Kidney tubule cell (primary cell): ENCODE measurements around the gene MAP1B.

ENCODE experiments used
- DNase-seq: peaks from one replicate; pipeline ENCODE4 v3.0.0-alpha.2; 2018; ENCODE audit warnings: low spot score

Gene MAP1B

DNA sequence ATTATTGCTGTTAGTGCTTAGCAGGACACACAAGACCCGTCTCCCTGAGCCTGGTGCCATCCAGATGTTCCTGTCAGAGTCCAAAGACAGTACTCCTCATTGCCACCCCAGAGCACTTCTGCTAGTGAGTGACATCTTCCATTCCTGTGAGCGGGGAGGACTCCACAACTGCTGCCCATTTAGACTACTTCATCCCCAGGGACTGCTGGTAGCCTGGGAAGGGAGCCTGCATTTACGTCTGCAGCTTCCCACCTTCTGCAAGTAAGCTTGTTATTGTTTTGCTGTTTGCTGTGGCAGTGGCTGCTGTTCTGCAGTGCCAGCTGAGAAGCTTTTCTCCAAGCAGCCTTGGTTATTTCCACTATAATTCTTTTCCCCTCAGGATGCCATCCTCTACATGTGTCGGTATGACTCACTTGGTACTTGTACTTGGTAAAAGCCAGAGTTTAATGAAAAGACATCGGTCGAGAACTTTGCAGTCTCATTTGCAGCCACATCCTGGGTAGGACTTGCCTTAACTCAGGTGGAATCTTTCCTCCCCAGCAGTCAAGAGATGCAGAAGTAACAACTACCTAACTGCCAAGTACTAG, 10.6 kb upstream of the MAP1B start:
- DNase-seq = no peak

DNA sequence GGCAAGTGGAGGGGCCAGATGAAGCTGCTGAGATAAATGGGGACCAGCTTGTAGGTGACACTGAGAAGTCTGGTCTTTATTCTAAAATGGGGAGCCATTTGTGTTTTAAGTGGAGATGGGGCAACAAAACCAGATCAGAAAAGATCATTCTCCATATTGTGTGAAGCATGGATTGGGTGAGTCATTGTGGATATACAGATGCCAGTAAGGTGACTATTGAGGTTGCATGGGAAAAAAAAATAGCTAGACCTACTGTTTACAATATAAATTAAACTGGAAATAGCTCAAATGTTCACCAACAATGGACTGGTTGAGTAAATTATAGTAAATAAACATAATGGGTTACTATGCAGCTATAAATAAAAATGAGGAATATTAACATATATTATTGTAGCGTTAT, 5.4 kb upstream of the MAP1B start:
- peak; percentile 16 for DNase-seq

DNA sequence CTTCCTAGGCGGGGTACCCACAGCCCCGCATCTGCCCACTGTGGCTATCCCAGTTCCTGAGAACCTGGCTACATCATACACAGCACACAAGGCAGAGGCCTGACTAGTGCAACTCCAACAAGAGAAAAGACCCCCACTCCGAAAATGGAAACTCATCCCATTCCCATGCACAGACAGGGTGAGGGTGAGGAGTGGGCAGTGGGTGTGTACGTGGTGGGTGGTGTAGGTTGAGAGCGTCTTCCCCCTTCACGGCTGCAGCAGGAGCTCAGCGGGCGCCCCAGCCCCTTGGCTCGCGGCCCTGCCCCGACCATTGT, 501 bp upstream of the MAP1B start:
- no peak for DNase-seq

DNA sequence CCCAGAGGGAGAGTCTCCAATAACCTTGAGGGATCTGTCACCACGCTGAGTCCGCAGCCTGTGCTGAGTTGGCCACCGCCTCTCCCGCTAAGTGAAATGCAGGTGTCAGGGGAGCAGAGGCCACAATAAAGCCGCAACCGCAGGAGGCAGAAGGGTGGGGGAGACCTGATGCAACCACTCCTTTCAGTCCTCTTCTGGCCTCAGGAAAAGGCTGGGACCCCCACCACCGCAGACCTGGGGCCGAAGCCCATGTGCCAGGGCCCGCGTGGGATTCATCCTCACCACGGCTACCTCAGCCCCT, 576 bp downstream of the MAP1B start:
- peak; percentile 55 for DNase-seq

DNA sequence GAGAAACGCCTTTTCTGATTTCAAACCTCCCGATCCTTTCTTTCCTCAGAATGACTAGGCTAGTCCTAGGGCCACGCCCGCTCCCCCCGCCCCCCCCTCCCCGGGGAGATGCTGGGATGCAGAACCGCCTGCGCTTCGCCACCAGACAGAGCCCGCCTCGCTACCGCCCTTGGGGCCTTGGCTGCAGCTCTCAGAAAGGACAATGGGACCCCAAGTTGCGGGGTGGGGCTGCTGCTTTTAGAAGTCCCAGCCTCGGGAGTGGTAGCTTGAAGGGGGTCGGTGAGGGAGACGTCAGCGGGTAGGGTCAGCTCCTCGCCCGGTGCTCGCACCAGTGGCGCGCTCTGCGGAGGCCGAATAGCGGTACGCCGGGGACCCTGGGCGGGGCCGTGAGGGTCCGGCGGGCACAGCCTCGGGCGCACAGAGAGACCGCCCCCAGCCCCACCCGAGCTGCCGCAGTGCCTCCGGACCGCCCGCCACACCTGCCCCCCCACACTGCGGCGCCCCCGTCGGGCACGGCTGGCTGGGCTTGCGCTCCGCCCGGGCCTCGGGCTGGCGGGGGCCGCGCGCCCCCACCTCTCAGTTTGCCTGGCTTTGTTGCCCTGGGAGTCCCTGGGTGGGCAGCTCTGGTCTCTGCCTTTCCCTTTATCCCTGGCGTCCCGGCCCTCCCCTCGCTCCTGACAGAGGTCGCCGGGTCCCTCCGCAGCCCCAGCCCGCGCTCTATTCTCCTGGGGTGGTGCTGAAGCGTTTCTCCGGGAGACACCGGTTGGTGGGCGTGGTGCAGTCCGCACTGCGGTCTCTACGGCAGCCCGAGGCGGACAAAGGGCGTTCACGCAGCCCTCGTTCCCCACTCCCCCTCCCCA, 1.2 kb downstream of the MAP1B start:
- DNase-seq = peak; percentile 62

DNA sequence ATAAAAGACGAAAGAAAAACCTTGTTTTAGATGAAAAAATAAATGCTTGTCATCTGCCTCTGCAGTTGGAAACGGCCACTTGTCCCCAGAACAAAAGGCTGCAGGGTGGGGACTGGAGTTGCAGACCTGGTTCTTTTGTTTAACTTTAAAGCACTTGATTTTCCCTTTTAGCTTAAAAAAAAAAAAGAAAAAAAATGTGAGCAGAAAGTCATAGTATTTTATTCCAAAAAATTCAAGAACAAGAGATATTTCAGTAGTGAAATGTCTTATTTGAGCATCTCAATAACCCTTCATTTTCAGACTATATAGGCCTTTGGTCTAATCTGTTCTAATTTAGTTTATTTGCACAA, 1.8 kb downstream of the MAP1B start:
- no peak for DNase-seq

DNA sequence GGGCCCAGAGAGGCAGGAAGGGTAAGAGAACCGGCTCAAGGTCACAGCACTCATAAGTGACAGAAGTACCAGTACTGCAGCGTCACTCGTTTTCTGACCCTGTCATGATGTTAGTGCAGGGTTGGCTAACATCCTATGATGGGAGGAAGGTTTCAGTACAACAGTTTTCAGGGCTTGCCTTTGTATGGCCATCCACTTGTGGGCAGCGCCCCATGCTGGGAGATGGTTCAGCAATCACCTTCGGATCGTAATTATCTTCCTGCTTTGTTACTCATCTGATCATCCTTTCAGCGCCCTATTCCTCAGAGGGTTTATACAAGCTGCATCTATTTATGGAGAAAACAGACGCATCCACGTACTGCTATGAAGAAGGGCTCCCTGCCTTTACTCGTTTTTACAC, 2.4 kb downstream of the MAP1B start:
- DNase-seq = peak; percentile 6

DNA sequence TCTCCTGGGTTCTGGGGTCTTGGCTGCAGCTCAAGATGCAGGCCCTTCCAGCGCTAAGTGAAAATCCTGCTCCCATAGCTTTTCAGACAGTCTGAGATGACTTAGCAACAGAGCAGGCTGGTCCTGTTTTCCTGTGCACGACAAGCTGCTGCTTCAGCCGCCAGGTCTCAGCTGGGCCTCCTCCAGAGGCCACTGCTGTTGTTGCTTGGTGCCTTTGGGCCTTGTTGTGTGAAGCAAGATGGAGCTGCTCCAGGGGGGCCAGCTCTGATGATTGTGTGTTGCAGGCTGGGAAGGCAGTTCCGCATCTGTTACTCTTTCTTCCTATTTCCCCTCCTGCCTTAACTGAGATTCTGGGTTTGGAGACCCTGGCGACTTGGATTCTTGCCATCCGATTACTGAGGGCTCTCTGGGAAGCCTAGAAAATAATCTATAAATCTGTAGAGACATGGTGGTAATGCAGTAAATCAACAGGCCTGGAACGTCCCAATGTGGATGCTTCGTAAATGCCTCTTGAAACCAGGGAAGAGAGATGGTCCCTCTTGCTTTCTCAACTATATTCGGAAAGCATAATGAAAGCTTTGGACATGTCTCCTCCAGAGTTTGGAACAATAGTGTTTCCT, 3.2 kb downstream of the MAP1B start:
- no peak for DNase-seq

DNA sequence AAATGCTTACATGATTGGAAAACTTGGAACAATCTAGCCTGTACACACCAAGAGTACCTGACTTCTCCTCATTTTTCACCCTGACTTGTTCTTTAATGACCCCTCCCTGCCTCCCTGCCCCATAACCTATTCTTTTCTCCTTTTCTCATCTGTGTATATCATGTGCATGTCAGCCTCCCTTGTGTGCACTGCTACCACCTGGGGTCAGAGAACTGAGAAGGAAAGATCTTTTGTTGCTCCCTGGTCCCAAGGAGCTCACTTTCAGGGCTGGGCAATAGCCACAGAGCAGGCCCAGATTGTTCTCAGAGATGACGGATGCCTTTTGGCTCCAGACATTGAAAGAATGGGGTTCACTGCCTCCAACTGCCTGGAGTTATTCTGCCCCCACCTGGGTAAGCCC, 5.1 kb downstream of the MAP1B start:
- DNase-seq = no peak

DNA sequence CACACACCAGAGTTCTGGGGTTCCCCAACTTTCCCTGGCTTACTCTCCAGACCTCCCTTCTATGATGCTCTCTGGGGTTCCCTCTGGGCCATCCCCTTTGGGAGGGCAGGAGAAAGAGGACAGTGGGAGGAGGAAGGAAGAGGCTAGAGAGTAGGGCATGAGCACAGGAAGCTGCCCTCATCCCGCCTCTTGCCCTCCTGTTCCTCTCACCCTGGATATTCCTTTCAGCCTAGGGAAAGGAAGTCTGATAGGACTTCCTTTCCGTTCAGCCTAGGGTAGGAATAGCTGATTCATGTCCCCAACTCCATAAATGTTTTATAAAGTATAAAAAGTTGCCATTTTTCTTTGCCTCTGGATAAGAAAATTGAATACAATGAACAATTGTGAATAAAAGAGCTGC, 7.4 kb downstream of the MAP1B start:
- DNase-seq = no peak

DNA sequence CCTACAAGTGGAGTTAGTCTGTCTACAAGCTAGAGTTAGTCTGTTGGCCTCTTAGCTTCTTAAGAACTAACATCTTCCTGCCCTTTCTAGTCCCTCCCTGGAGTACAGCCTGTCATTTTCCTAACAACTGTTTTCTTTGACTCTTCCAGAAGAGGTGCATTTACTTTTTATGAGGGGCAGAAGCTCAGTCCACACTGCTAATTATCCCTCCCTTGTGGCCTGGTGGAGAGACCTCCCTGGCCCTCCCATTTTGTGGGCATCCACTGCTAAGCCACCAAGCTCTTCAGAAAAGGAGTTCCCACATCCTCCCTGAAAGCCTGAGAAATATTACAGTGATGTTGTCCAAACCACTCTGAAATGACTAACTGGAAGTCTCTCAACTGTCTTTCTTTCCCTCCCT, 8.0 kb downstream of the MAP1B start:
- DNase-seq = no peak

DNA sequence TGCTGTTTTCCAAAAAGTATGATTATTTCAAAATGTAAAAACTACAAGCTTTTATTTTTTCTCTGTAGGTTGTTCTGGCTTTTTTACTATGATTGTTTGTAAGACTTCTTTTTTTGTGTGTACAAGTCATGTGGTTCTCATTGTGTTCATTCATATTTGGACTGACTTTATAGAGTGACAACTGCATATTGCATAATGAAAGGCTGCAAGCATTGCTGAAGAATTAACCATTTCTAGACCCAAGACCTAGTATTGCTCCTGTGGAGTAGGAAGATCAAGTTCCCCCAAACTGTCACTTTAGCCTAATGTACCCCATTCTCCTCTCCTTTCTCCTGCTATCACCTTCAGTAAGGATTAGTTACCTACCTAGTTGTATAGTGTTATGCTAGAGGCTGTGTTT, 10.0 kb downstream of the MAP1B start:
- no peak for DNase-seq

DNA sequence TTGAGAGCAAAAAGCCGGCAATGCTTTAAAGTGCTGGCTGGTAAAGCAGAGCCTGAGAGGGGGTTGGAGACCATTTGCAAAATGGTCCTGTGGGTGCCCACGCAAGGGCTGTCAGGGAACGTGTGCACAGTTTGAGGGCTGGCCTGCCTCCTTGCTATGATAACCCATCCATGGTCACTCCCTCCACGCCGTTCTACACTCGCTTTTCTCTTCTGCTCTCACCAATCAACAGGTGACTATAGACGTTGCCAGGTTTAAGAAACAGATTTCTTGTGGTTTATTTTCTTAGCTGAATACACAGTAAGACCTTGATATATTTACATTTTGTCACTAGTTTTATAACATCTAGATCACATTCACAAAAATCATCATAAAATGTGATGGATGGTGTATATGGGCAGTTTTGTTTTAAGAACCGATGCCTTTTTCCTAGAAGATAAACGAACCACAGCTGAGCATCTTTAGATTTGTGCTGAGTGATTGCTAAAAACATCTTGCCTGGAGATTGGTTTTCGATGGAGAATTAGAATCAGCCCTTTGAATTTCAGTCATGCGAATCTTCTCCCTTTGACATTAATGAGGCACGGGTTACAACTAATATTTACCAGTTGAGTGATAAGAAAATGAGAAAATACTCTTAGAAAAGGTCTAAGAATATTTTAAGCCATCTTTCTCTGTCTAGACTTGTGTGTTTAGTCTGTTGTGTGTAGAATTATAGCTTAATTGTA, 13.9 kb downstream of the MAP1B start:
- DNase-seq = no peak

DNA sequence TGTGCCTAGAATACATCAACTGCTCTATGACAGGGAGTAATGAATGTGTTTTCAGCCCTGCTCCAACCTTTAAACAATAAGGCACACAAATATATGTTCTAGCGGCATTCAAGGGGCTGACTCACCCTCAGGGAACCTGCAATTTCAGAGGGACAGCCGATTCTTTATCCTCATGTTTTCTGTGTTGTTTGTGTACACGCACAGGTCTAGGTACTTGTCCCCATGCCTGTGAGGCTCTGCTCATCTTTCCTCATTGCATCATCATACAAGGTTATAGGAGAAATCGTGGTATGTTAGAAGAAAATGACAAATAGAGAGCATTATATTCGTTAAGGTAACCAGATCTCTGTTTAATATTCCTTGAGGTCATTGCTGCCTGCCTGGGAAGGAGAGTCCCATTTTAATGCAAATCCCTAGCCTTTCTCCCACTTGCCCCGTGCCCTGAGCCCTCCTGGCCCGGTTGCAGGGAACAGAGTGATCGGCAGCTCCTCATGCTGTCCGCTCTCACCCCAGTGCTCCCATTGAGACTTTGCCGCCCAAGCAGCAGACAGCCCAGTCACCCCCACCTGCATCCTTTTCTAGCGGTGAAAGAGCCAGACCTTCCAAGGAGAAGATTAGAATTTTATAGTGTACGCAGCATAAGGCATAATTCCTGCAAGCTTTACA, 14.6 kb downstream of the MAP1B start:
- no peak for DNase-seq

DNA sequence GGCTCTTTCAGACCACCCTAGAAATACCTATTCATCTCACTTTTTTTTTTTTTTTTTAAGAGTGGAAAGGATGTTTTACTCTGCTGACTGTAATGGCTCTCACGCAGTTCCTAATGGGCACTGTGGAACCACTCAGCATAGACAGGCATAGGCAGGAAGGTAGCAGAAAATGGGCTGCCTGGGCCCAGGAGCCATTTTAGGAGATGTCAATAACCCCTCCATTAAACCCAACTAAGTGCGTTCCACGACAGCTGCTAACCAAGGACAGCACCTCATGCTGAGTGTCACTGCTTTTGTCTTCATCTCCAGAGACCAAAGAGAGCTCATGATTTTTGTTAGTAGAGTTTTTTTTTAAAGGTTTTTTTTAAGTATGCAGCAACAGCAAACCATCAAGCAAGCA, 15.3 kb downstream of the MAP1B start:
- no peak for DNase-seq

DNA sequence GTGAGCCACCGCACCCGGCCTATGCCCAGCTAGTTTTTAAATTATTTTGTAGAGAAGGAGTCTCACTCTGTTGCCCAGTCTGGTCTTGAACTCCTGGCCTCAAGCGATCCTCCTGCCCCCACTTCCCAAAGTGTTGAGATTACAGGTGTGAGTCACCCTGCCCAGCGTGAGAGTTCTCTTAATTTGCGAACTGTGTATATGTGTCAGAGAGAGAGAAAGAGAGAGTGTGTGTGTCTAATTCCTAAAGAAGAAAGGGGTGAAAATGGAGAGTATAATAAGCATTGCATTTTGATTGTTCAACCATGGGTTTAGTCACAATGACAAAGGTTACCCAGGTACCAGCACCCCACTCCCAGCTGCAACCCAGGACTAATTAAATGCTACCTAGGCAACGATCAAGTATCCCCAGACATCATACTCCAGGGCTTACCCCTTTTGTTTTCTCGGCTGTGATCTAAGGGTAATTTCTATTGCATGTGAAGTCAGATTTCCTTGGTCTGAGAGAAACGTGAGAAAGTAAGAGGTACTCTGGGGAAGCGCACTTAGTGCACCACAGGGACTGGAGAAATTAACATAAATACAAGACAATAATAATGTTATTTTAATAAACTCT, 16.6 kb downstream of the MAP1B start:
- DNase-seq = no peak

DNA sequence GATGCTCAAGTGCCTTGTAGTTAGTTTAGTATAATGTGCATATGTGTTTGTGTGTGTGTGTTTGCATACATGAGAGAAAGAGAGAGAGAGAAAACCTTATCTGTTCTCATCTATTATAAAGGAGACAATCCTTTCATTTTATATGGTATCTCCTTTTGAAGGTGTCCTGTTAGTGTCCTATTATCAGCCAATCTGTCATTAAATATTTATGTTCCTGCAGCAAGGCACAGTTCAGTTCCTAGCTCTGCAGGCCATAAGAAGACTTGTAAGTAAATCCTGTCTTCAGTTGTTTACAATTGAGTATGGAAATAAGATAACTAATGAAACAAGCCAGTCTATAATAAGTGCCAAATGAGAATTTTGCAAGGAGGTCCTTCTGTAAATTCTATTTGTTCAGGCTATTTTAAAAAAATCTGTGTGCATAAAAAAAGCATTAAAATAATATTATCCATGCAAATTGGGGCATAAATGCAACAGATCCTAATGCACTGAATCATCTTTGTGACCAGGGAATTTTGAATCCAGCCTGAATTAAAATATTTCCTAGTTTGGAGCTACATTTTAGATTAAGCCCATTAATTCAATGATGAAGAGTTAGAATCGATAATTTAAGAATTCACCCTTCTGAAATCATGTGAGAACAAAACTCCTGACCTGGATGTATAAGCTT, 18.1 kb downstream of the MAP1B start:
- DNase-seq = no peak

DNA sequence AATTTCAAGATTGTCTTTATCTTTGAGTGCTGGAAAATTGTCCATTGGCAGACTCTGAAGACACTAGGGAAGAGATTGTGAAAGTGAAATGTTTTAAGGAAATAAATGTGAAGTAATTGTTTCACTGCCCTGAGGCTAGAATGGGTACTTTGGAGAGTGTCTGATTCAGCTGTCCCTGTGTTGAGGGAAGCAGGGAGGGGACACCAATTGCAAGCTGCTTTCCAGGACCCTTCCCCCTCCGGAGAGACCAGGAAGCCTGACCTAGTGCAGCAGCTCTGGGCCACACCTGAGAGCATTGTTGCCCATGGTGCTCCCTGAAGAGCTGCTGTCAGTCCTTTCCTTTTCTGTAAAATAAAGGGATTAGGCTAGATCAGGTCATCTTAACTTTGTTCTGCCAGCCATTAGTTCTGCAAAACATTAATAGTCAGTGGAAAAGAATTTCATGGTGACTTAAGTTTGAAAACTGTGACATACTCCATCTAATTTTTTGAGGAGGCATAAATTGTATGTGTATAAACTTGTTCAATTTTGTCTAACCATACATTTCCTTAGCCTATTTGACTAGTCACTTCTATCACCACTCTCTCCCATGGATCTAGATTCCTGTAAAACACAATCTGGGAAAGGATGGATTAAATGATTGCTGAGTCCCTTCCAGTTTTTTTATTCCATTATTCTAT, 18.8 kb downstream of the MAP1B start:
- DNase-seq = peak; percentile 42

DNA sequence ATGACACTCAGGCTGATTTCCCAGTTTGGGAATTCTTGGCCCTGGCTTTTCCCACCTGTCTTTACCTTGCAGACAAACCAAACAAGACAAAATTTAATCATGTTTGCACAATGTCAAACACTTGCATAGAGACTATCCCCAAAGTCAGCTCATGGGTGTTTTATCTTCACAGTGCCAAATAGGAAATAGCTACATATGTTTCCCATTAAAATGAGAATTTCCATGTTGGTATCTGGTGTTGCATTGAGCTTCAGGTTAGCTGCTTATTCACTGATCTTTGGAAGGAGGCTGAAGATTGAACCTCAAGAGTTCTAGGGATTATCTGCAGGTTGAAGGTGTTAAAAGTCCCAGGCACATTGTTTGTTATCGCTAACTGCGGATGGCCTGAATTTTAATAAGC, 19.5 kb downstream of the MAP1B start:
- no peak for DNase-seq

DNA sequence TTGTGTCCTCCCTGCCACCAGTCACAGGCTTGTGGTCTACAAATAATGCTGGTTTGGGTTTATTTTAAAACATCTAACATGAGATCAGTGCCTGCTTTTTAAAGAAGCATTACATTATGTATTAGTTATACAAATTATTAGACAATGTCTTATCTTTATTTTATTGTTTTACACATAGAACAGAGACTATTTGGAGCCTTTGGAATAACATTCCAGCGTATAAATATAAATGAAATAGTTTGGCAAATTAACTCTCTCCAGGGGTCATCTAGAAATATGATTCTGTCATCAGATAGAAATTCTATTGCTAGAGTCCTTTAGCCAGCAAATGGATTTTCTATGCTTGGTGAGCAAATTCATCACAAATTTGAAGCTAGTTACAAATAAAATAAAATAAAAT, 22.4 kb downstream of the MAP1B start:
- DNase-seq = no peak

DNA sequence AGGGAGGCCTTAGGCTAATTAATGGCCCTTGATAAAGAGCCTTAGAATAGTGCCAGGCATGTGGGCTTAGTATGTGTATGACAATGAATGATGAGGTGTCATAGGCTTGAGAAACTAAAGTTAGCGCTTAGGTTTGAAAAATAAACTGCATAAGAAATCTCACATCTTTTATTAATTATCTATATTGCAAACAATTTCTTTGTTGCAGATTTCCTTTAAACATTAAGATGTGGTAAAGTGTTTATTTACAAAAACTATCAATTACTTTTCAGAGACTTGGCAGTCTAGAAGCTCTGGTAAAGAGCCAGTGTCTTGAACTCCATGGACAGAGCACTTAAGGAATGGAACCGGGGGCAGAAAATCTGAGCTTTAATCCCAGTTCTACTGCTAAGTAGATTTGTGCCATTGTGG, 23.1 kb downstream of the MAP1B start:
- no peak for DNase-seq
